Measurements from ENCODE around the gene CEBPB.
"Not testable (repeated sequence)": the region's sequence is repeated elsewhere in the genome, so short reads cannot be mapped to it uniquely, and the experiment has no call there.

The CEBPB gene

GRCh38 chr20:50152394-50153152 lies 38.1 kb upstream of the CEBPB start:
- H3K27me3 ChIP-seq (ENCODE audit: insufficient read depth, low read length, poor library complexity) = no peaks in the 10 kb centered on the region
- H3K79me1 ChIP-seq (ENCODE audit: low read length) = peaks cover 20% of the 10 kb centered on the region
- peaks cover 48% of the 10 kb centered on the region for H3K79me2 ChIP-seq (ENCODE audit: control insufficient read depth, insufficient read depth, low read length)
- H2BK120ac ChIP-seq (ENCODE audit: low read depth, low read length) = no peak overlapping the region
- DNase-seq = peak; percentile 69
- H4K8ac ChIP-seq (ENCODE audit: low read depth, low read length) = no peak overlapping the region
- H3K4ac ChIP-seq (ENCODE audit: low read depth, low read length) = peak overlapping the region; percentile 17
- H2AK5ac ChIP-seq (ENCODE audit: low read length) = peak overlapping the region; percentile 97
- peak overlapping the region; percentile 92 for H3K56ac ChIP-seq (ENCODE audit: low read length)
- H3K4me2 ChIP-seq (ENCODE audit: low read length) = peak overlapping the region; percentile 99
- peak overlapping the region; percentile 61 for H3K4me3 ChIP-seq (ENCODE audit: low read length)
- peak overlapping the region; percentile 77 for H3K9ac ChIP-seq (ENCODE audit: low read length)
- H2BK5ac ChIP-seq (ENCODE audit: low read length) = peak overlapping the region; percentile 58
- no CpG with 5 or more reads among the region's 4 CpGs for WGBS (ENCODE audit: extremely low coverage, insufficient coverage, low lambda C conversion rate)
- no peak overlapping the region for H2BK15ac ChIP-seq (replicated peaks; ENCODE audit: low read depth)
- no peaks in the 10 kb centered on the region for H3K36me3 ChIP-seq (ENCODE audit: control insufficient read depth, insufficient read depth, low read length)
- H3K23ac ChIP-seq (ENCODE audit: low read length) = peak overlapping the region; percentile 1
- no peak overlapping the region for H3K27ac ChIP-seq (ENCODE audit: low read depth, low read length)
- no peak overlapping the region for H4K5ac ChIP-seq (ENCODE audit: low read length)
- H3K18ac ChIP-seq (ENCODE audit: low read length) = peak overlapping the region; percentile 91
- H3K4me1 ChIP-seq (ENCODE audit: control insufficient read depth, low read depth, low read length) = peaks cover 13% of the 10 kb centered on the region

GRCh38 chr20:50153153-50153499 lies 37.5 kb upstream of the CEBPB start:
- no peak overlapping the region for H4K8ac ChIP-seq (ENCODE audit: low read depth, low read length)
- H4K5ac ChIP-seq (ENCODE audit: low read length) = no peak overlapping the region
- H3K27ac ChIP-seq (ENCODE audit: low read depth, low read length) = peak overlapping the region; percentile 46
- H3K4ac ChIP-seq (ENCODE audit: low read depth, low read length) = peak overlapping the region; percentile 17
- peak overlapping the region; percentile 1 for H3K23ac ChIP-seq (ENCODE audit: low read length)
- peaks cover 46% of the 10 kb centered on the region for H3K79me2 ChIP-seq (ENCODE audit: control insufficient read depth, insufficient read depth, low read length)
- no peak overlapping the region for H2BK15ac ChIP-seq (replicated peaks; ENCODE audit: low read depth)
- peak overlapping the region; percentile 99 for H3K4me2 ChIP-seq (ENCODE audit: low read length)
- DNase-seq = peak; percentile 65
- H3K27me3 ChIP-seq (ENCODE audit: insufficient read depth, low read length, poor library complexity) = no peaks in the 10 kb centered on the region
- H2AK5ac ChIP-seq (ENCODE audit: low read length) = no peak overlapping the region
- no peak overlapping the region for H2BK5ac ChIP-seq (ENCODE audit: low read length)
- no CpG with 5 or more reads among the region's 18 CpGs for WGBS (ENCODE audit: extremely low coverage, insufficient coverage, low lambda C conversion rate)
- H3K4me1 ChIP-seq (ENCODE audit: control insufficient read depth, low read depth, low read length) = peaks cover 13% of the 10 kb centered on the region
- peak overlapping the region; percentile 92 for H3K56ac ChIP-seq (ENCODE audit: low read length)
- no peaks in the 10 kb centered on the region for H3K36me3 ChIP-seq (ENCODE audit: control insufficient read depth, insufficient read depth, low read length)
- peak overlapping the region; percentile 77 for H3K9ac ChIP-seq (ENCODE audit: low read length)
- peak overlapping the region; percentile 91 for H3K18ac ChIP-seq (ENCODE audit: low read length)
- peaks cover 19% of the 10 kb centered on the region for H3K79me1 ChIP-seq (ENCODE audit: low read length)
- peak overlapping the region; percentile 61 for H3K4me3 ChIP-seq (ENCODE audit: low read length)
- H2BK120ac ChIP-seq (ENCODE audit: low read depth, low read length) = no peak overlapping the region

GRCh38 chr20:50153500-50154377 lies 36.9 kb upstream of the CEBPB start, which contains the start of gene PEDS1:
Gene PEDS1, minus strand, starts transcription at chr20:50153723. Its CDS starts 86 bp downstream, at chr20:50153637.
- Histone ChIP-seq H3K27ac (ENCODE audit: low read depth, low read length) (peak within 1 kb of the TSS; percentile 46), H3K23ac (ENCODE audit: low read length) (peak within 1 kb of the TSS; percentile 20), H2BK15ac (replicated peaks; ENCODE audit: low read depth) (no peak within 1 kb of the TSS), H3K9ac (ENCODE audit: low read length) (peak within 1 kb of the TSS; percentile 84), H3K4me3 (ENCODE audit: low read length) (peak within 1 kb of the TSS; percentile 61), H3K36me3 (ENCODE audit: control insufficient read depth, insufficient read depth, low read length) (no peaks in the 10 kb centered on the region), H3K79me1 (ENCODE audit: low read length) (peaks cover 14% of the 10 kb centered on the region), H4K8ac (ENCODE audit: low read depth, low read length) (no peak within 1 kb of the TSS), H2BK120ac (ENCODE audit: low read depth, low read length) (no peak within 1 kb of the TSS), H2AK5ac (ENCODE audit: low read length) (peak within 1 kb of the TSS; percentile 97), H3K4me2 (ENCODE audit: low read length) (peak within 1 kb of the TSS; percentile 99), H3K4ac (ENCODE audit: low read depth, low read length) (peak within 1 kb of the TSS; percentile 17), H3K18ac (ENCODE audit: low read length) (peak within 1 kb of the TSS; percentile 91), H3K56ac (ENCODE audit: low read length) (peak within 1 kb of the TSS; percentile 92), H2BK5ac (ENCODE audit: low read length) (peak within 1 kb of the TSS; percentile 58), H3K27me3 (ENCODE audit: insufficient read depth, low read length, poor library complexity) (no peaks in the 10 kb centered on the region), H3K79me2 (ENCODE audit: control insufficient read depth, insufficient read depth, low read length) (peaks cover 40% of the 10 kb centered on the region), H4K5ac (ENCODE audit: low read length) (no peak within 1 kb of the TSS), H3K4me1 (ENCODE audit: control insufficient read depth, low read depth, low read length) (peaks cover 13% of the 10 kb centered on the region)
- no CpG with 5 or more reads among the region's 99 CpGs for WGBS (ENCODE audit: extremely low coverage, insufficient coverage, low lambda C conversion rate)
- DNase-seq = peak; percentile 94

- not testable (repeated sequence) for H2BK120ac ChIP-seq (ENCODE audit: low read depth, low read length); H3K79me1 ChIP-seq (ENCODE audit: low read length); H2BK15ac ChIP-seq (replicated peaks; ENCODE audit: low read depth); DNase-seq; H3K4me3 ChIP-seq (ENCODE audit: low read length); H3K27ac ChIP-seq (ENCODE audit: low read depth, low read length); H3K4me2 ChIP-seq (ENCODE audit: low read length); H3K27me3 ChIP-seq (ENCODE audit: insufficient read depth, low read length, poor library complexity); H3K23ac ChIP-seq (ENCODE audit: low read length); H3K36me3 ChIP-seq (ENCODE audit: control insufficient read depth, insufficient read depth, low read length); H4K8ac ChIP-seq (ENCODE audit: low read depth, low read length); H3K18ac ChIP-seq (ENCODE audit: low read length); H4K5ac ChIP-seq (ENCODE audit: low read length); H2BK5ac ChIP-seq (ENCODE audit: low read length); H3K79me2 ChIP-seq (ENCODE audit: control insufficient read depth, insufficient read depth, low read length); H3K4ac ChIP-seq (ENCODE audit: low read depth, low read length); H3K9ac ChIP-seq (ENCODE audit: low read length); H3K4me1 ChIP-seq (ENCODE audit: control insufficient read depth, low read depth, low read length); H3K56ac ChIP-seq (ENCODE audit: low read length); H2AK5ac ChIP-seq (ENCODE audit: low read length)
- WGBS (ENCODE audit: extremely low coverage, insufficient coverage, low lambda C conversion rate) = no CpG with 5 or more reads among the region's 7 CpGs
Observed at GRCh38 chr20:50161494-50161893, 29.1 kb upstream of the CEBPB start.

- H4K8ac ChIP-seq (ENCODE audit: low read depth, low read length) = no peak overlapping the region
- H2BK120ac ChIP-seq (ENCODE audit: low read depth, low read length) = no peak overlapping the region
- no peaks in the 10 kb centered on the region for H3K36me3 ChIP-seq (ENCODE audit: control insufficient read depth, insufficient read depth, low read length)
- H3K4ac ChIP-seq (ENCODE audit: low read depth, low read length) = no peak overlapping the region
- peak overlapping the region; percentile 21 for H2BK15ac ChIP-seq (replicated peaks; ENCODE audit: low read depth)
- no peaks in the 10 kb centered on the region for H3K4me1 ChIP-seq (ENCODE audit: control insufficient read depth, low read depth, low read length)
- no peak overlapping the region for H3K23ac ChIP-seq (ENCODE audit: low read length)
- no peaks in the 10 kb centered on the region for H3K79me2 ChIP-seq (ENCODE audit: control insufficient read depth, insufficient read depth, low read length)
- peak; percentile 34 for DNase-seq
- H3K27ac ChIP-seq (ENCODE audit: low read depth, low read length) = no peak overlapping the region
- no peaks in the 10 kb centered on the region for H3K27me3 ChIP-seq (ENCODE audit: insufficient read depth, low read length, poor library complexity)
- H3K4me2 ChIP-seq (ENCODE audit: low read length) = no peak overlapping the region
- H3K56ac ChIP-seq (ENCODE audit: low read length) = peak overlapping the region; percentile 2
- H3K4me3 ChIP-seq (ENCODE audit: low read length) = no peak overlapping the region
- no peak overlapping the region for H2AK5ac ChIP-seq (ENCODE audit: low read length)
- H3K9ac ChIP-seq (ENCODE audit: low read length) = peak overlapping the region; percentile 10
- no peaks in the 10 kb centered on the region for H3K79me1 ChIP-seq (ENCODE audit: low read length)
- no peak overlapping the region for H4K5ac ChIP-seq (ENCODE audit: low read length)
- no peak overlapping the region for H2BK5ac ChIP-seq (ENCODE audit: low read length)
- no CpG with 5 or more reads among the region's 9 CpGs for WGBS (ENCODE audit: extremely low coverage, insufficient coverage, low lambda C conversion rate)
- H3K18ac ChIP-seq (ENCODE audit: low read length) = no peak overlapping the region
Observed at GRCh38 chr20:50163570-50164317, 26.9 kb upstream of the CEBPB start.

All from mesendoderm (in vitro differentiated cells).